Measurements from ENCODE around the gene SLC2A9. TPM values are rescaled to one million over a fixed set of nuclear protein-coding genes. Genes with fewer than 3 reads are reported as not detected.
A peak's percentile ranks its signal among the peaks of the same experiment; 100 is the strongest.
"Not testable (repeated sequence)": the region's sequence is repeated elsewhere in the genome, so short reads cannot be mapped to it uniquely, and the experiment has no call there.

SLC2A9 gene
- total RNA-seq, 1 donor from 2014 or later, result 2.4 TPM

- Mint-ChIP-seq H3K9me3 (peaks cover 3% of the 10 kb centered on the region), H3K36me3 (ENCODE audit: low read depth) (peaks cover 2% of the 10 kb centered on the region), H3K27me3 (no peaks in the 10 kb centered on the region), H3K4me1 (no peaks in the 10 kb centered on the region), H3K27ac (no peak overlapping the region), H3K4me3 (no peak overlapping the region)
- no peak for DNase-seq
- intact Hi-C loops (cut with micrococcal nuclease), result no loop called here
Observed at GRCh38 chr4:9988363-9988749, 32.9 kb downstream of the SLC2A9 start.

DNA sequence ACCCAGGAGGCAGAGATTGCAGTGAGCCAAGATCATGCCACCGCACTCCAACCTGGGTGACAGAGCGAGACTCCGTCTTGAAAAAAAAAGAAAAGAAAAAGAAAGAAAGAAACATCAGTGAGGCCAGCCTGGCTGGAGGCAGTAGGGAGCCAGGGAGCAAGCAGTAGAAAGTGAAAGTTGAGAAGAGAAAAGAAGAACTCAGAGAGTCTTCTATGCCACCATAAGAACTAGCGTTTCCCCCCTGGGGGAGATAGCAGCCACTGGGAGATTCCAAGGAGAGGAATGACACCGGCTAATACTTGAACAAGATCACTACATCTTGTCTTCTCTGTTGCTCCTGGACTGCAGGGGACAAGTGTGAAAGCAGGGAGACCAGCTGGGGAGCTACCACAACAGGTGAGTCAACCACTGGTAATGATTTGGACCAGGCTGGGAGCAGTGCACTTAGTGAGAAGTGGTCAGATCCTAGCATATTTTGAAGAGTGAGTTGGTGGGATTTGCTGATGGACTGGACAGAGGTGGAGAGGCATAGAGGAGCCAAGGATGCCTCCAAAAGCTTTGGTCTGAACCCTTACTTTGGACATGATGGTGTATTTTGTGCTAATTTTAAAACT, 33.4 kb downstream of the SLC2A9 start:
- H3K27ac Mint-ChIP-seq, result no peak overlapping the region
- no peaks in the 10 kb centered on the region for H3K27me3 Mint-ChIP-seq
- no peak for DNase-seq
- peaks cover 3% of the 10 kb centered on the region for H3K9me3 Mint-ChIP-seq
- H3K4me1 Mint-ChIP-seq, result no peaks in the 10 kb centered on the region
- peaks cover 2% of the 10 kb centered on the region for H3K36me3 Mint-ChIP-seq (ENCODE audit: low read depth)
- intact Hi-C loops (cut with micrococcal nuclease), result no loop called here
- H3K4me3 Mint-ChIP-seq, result no peak overlapping the region

DNA sequence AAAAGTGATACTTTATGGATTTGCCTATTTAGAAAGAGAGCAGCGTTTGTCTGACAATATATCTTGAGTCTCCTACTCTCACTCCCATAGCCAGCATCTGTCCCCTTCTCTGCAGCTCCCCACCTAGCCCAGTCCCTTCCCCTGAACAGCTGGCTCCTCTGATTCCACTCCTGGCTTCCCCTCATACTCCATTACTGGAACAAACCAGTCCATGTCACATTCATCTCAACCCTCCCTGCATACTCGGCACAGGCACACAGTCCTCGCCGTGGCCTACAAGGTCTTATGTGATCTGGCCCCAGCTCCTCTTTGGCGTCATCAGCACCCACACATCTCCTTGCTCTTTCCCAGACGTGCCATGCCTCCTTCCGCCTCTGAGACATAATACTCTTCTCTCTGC, 36.7 kb downstream of the SLC2A9 start:
- no peaks in the 10 kb centered on the region for H3K4me1 Mint-ChIP-seq
- H3K27me3 Mint-ChIP-seq, result peaks cover 3% of the 10 kb centered on the region
- no peak for DNase-seq
- H3K36me3 Mint-ChIP-seq (ENCODE audit: low read depth), result no peaks in the 10 kb centered on the region
- intact Hi-C loops (cut with micrococcal nuclease), result no loop called here
- H3K4me3 Mint-ChIP-seq, result no peak overlapping the region
- peaks cover 6% of the 10 kb centered on the region for H3K9me3 Mint-ChIP-seq
- no peak overlapping the region for H3K27ac Mint-ChIP-seq

- no peaks in the 10 kb centered on the region for H3K4me1 Mint-ChIP-seq
- H3K9me3 Mint-ChIP-seq, result peaks cover 6% of the 10 kb centered on the region
- intact Hi-C loops (cut with micrococcal nuclease), result no loop called here
- H3K27ac Mint-ChIP-seq, result no peak overlapping the region
- H3K36me3 Mint-ChIP-seq (ENCODE audit: low read depth), result no peaks in the 10 kb centered on the region
- H3K4me3 Mint-ChIP-seq, result no peak overlapping the region
- H3K27me3 Mint-ChIP-seq, result peaks cover 3% of the 10 kb centered on the region
- DNase-seq, result no peak
Observed at GRCh38 chr4:9983211-9983610, 38.1 kb downstream of the SLC2A9 start.

GRCh38 chr4:9981899-9982298, 39.4 kb downstream of the SLC2A9 start:
- H3K4me1 Mint-ChIP-seq; intact Hi-C loops (cut with micrococcal nuclease); DNase-seq; H3K27me3 Mint-ChIP-seq; H3K4me3 Mint-ChIP-seq; H3K27ac Mint-ChIP-seq; H3K36me3 Mint-ChIP-seq (ENCODE audit: low read depth): not testable (repeated sequence)
- peaks cover 11% of the 10 kb centered on the region for H3K9me3 Mint-ChIP-seq

GRCh38 chr4:9980898-9981297, 40.4 kb downstream of the SLC2A9 start:
- peaks cover 5% of the 10 kb centered on the region for H3K27me3 Mint-ChIP-seq

DNA sequence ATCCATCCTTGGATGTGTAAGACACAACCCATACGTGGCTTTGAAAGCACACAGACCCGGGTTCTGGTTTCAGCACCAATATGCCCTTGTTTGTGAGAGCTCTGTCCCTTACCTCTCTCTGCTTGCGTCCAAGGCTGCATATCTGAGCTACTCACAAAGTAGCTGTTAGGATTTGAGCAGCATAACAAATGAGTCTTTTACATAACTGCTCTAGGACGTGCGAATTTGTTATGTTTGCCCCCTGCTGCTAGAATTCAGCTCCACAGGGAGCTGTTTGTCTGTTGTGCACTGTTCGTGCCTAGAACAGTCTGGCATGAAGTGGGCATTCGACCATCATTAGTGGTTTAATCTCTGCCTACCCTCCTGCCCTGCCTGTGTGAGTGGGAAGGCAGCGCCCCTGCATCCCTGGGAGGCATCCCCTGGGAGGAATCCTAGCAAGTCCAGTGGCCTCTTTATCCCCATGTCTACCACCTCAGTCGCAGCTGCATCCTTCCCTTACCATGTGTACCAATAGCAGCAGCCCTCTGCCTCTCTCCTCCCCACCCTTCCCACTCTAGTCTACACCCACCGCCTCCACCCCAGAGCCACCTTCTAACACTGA, 42.1 kb downstream of the SLC2A9 start:
- Mint-ChIP-seq H3K27me3 (peaks cover 5% of the 10 kb centered on the region), H3K4me1 (no peaks in the 10 kb centered on the region), H3K36me3 (ENCODE audit: low read depth) (no peaks in the 10 kb centered on the region), H3K27ac (no peak overlapping the region), H3K4me3 (no peak overlapping the region), H3K9me3 (peaks cover 11% of the 10 kb centered on the region)
- DNase-seq, result no peak
- intact Hi-C loops (cut with micrococcal nuclease), result no loop called here

More at GRCh38 chr4:9980898-9981297, 40.4 kb downstream of the SLC2A9 start:
- intact Hi-C loops (cut with micrococcal nuclease), result no loop called here
- H3K27ac Mint-ChIP-seq, result no peak overlapping the region
- DNase-seq, result no peak
- H3K9me3 Mint-ChIP-seq, result peaks cover 11% of the 10 kb centered on the region
- no peak overlapping the region for H3K4me3 Mint-ChIP-seq
- no peaks in the 10 kb centered on the region for H3K36me3 Mint-ChIP-seq (ENCODE audit: low read depth)
- H3K4me1 Mint-ChIP-seq, result no peaks in the 10 kb centered on the region

DNA sequence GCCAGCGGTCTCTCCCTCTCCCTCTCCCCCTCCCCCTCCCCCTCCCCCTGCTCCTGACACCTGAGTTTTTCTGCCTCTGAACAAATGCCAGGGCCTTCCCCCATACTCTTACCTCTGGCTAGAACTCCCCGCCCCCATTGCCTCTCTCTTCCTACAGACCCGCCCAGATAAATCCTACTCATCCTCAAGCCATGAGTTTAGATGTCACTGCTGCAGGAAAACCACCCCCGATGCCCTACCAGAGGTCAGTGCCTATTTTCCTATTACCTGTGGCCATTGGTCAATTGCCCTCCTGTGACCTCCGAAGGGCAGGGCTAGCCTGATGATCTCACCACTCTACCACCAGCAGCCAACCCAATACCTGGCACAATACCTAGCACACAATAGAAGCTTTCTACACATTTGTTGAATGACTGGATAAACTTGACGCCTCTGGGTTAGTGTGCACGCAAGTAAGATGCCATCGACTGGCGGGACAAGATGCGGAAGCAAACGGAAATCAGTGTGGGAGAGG, 43.7 kb downstream of the SLC2A9 start:
- H3K4me1 Mint-ChIP-seq, result peaks cover 3% of the 10 kb centered on the region
- H3K9me3 Mint-ChIP-seq, result peaks cover 18% of the 10 kb centered on the region
- intact Hi-C loops (cut with micrococcal nuclease), result no loop called here
- DNase-seq, result no peak
- no peak overlapping the region for H3K4me3 Mint-ChIP-seq
- peaks cover 8% of the 10 kb centered on the region for H3K27me3 Mint-ChIP-seq
- no peak overlapping the region for H3K27ac Mint-ChIP-seq
- H3K36me3 Mint-ChIP-seq (ENCODE audit: low read depth), result peaks cover 3% of the 10 kb centered on the region

DNA sequence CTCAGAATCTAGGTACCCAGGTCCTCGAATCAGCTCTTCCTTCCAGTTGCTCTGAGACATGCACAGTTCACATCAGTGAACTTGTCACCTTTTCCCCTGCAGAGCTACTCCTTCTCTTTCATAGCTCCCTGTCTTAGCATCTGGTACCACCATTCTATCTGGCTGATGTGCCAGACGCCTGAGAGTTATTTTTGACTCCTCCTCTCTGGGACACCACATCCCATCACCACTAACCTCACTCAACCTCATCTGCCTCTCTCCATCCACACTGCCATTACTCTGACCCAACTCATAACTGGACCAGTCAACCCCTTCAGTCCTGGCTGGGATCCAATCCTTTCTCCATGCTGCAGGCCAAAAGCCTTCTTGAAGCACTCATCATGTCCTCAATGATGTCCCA, 44.5 kb downstream of the SLC2A9 start:
- intact Hi-C loops (cut with micrococcal nuclease), result no loop called here
- no peak for DNase-seq
- Mint-ChIP-seq H3K4me1 (peaks cover 10% of the 10 kb centered on the region), H3K4me3 (no peak overlapping the region), H3K9me3 (peaks cover 21% of the 10 kb centered on the region), H3K36me3 (ENCODE audit: low read depth) (peaks cover 4% of the 10 kb centered on the region), H3K27me3 (peaks cover 8% of the 10 kb centered on the region), H3K27ac (no peak overlapping the region)

GRCh38 chr4:9976293-9976692, 45.0 kb downstream of the SLC2A9 start:
- Mint-ChIP-seq H3K27ac (no peak overlapping the region), H3K4me1 (peaks cover 13% of the 10 kb centered on the region), H3K36me3 (ENCODE audit: low read depth) (peaks cover 4% of the 10 kb centered on the region), H3K9me3 (peaks cover 21% of the 10 kb centered on the region), H3K4me3 (no peak overlapping the region), H3K27me3 (peaks cover 8% of the 10 kb centered on the region)
- intact Hi-C loops (cut with micrococcal nuclease), result no loop called here
- DNase-seq, result no peak

DNA sequence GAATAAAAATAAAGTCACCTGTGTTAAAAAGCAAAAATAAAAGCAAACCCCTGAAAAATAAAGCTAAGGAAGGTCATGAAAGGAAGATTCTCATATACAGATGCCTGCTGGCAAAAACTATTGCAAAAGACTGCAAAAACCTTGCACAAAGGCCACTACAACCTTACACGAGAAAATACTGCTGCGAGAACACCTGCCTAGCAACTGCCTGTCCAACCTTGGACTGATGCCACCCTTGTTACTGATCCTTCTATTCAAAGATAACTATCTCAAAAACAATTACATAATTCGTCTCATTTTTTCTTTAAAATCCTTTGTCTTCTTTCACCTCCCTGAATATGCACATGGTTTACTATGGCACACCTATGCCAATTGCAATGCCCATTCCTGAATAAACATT, 49.6 kb downstream of the SLC2A9 start:
- H3K9me3 Mint-ChIP-seq, result peaks cover 17% of the 10 kb centered on the region
- no peak overlapping the region for H3K4me3 Mint-ChIP-seq
- H3K4me1 Mint-ChIP-seq, result peaks cover 29% of the 10 kb centered on the region
- no peak for DNase-seq
- H3K36me3 Mint-ChIP-seq (ENCODE audit: low read depth), result peaks cover 5% of the 10 kb centered on the region
- H3K27me3 Mint-ChIP-seq, result peaks cover 3% of the 10 kb centered on the region
- intact Hi-C loops (cut with micrococcal nuclease), result no loop called here
- H3K27ac Mint-ChIP-seq, result no peak overlapping the region

DNA sequence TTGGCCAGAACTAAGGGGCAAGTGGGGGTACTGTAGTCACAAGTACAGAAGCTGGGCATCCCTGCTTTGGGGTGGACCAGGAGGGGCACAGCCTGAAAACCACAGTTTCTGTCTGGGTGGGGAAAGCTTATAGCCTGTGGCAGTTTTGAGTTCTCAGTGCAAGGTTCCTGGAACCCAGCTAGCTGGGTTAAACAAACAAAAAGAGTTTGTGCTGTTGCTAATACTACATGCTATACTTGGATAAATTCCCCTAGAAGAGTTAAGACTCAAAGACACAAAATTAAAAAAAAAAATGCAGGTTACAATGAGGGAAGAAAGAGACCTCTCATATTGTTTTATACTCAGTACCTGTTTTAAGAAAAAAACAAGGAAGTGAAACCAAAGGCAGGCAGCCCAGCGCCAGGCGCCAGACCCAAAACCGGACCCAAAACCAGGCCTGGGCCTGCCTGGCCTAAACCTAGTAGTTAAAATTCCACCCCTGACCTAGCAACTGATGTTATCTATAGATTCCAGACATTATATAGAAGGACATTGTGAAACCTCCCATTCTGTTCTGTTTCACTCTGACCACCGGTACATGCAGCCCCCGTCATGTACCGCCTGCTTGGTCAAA, 50.8 kb downstream of the SLC2A9 start:
- DNase-seq, result no peak
- intact Hi-C loops (cut with micrococcal nuclease), result loop anchor here (1.0 kb wide), 1 partner anchor 30 kb away; no protein-coding TSS in a partner anchor
- peak overlapping the region; percentile 48 for H3K4me3 Mint-ChIP-seq
- H3K27me3 Mint-ChIP-seq, result peaks cover 3% of the 10 kb centered on the region
- H3K4me1 Mint-ChIP-seq, result peaks cover 29% of the 10 kb centered on the region
- peak overlapping the region; percentile 78 for H3K27ac Mint-ChIP-seq
- H3K36me3 Mint-ChIP-seq (ENCODE audit: low read depth), result peaks cover 5% of the 10 kb centered on the region
- peaks cover 17% of the 10 kb centered on the region for H3K9me3 Mint-ChIP-seq

- Mint-ChIP-seq H3K36me3 (ENCODE audit: low read depth) (peaks cover 5% of the 10 kb centered on the region), H3K27me3 (peaks cover 3% of the 10 kb centered on the region), H3K4me3 (peak overlapping the region; percentile 48), H3K4me1 (peaks cover 29% of the 10 kb centered on the region), H3K27ac (peak overlapping the region; percentile 78), H3K9me3 (peaks cover 17% of the 10 kb centered on the region)
- intact Hi-C loops (cut with micrococcal nuclease), result loop anchor here (1.0 kb wide), 1 partner anchor 31 kb away; no protein-coding TSS in a partner anchor
- DNase-seq, result peak; percentile 71
Observed at GRCh38 chr4:9969526-9970398, 51.5 kb downstream of the SLC2A9 start.
